IPS-NIHi7 (cell line): ENCODE measurements around the gene SLC6A3.
A peak's percentile ranks its signal among the peaks of the same experiment; 100 is the strongest.

ENCODE experiments used
- DNase-seq: peaks from one replicate; pipeline ENCODE4 v3.0.0; 2012; ENCODE audit warnings: mixed read lengths; ENCODE audit errors: extremely low spot score

SLC6A3 gene

DNA sequence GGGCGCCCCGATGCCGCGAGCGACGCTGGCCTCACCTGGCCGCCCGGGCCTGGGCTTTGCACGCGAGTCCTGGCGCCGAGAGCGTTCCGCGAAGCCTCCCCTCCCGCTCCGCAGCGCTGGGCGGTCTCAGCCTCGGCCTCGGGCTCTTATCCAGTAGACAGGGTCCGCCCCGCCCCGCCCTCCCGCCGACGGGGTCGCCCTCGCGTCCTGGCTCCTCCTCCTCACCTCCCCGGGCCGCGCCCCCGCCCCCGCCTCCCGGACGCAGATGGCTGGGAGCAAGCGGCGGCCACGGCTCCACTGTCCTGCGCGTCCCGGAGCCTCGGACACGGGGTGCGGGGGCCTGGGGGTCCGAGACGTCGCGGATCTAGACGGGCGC, at the start of gene SLC6A3:
SLC6A3 (minus strand) TSS at position 128 of the 376 bp plus-strand sequence. CDS start 2,243 bp downstream, outside the sequence.
- DNase-seq: peak; percentile 95

DNA sequence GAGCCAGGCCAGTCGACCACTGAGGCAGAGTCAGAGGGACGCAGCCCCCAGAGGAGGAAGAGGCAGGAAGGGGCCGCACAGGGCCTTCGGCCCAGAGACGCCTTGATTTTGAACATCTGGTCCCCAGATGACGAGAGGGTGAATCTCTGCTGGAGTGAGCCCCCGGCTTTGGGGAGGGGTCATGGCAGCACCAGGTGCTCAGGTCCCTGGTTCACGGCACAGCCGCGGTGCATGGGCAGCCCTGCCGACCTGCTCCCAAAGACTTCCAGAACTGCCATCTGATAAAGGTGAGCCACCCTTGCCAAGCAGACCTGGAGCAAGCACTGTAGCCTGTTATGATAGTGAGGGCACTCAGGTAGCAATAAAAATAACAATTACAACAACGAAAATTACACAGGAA, 48.7 kb upstream of the SLC6A3 start:
- DNase-seq: no peak

DNA sequence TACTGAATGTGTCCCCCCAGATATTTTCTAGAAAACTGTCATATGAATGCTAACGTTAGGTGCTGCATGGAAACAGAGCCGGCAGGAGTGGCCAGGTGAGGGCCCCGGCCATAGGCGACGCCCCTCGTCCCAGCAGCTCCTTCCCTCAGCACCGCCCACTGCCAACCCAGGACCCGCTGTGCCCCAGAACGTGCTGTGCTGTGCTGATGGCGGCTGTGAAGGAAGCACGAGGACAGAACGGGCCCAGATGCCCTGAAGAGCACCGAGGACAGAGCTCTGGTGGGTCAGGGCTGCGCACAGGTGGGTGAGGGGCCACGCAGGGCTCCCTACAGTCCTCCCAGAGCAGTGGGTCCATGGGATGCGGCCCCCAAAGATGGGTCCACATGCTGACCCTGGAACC, 48.2 kb upstream of the SLC6A3 start:
- no peak for DNase-seq

DNA sequence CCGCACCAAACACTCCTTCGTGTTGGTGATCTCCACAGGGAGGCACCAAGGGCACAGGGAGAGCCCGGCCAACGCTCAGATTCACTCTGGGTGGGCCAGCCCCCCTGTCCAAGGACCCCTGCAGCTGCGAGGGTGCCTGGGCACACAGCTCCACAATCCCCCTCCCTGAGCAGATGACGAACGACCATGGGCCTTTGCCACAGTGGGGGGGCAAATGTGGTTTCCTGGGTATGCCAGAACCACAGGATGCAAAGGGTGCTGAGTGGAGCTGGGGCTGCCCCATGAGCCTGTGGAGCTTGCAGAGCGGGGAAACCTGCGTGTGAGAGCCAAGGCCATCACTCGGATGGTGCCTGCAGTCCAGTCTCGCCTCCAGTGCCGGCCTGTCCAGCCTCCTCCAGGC, 47.5 kb upstream of the SLC6A3 start:
- no peak for DNase-seq

DNA sequence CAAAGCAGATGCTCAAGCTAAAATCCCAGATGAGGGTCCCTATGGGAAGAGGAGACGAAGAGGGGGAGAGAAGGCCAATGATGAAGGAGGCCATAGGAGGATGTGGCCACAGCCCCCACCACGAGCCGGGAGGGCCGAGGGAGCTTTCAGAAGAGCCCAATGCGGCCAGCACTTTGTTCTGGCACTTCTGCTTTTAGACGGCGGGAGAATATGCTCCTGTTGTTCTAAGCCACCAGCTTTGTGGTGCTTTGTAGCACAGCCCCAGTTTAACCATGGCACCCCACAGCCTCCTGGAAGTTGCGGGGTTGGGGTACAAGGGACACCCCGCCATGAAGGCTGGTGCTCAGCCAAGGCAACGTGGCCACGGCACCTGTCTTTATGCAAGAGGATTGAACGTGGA, 45.1 kb upstream of the SLC6A3 start:
- no peak for DNase-seq

DNA sequence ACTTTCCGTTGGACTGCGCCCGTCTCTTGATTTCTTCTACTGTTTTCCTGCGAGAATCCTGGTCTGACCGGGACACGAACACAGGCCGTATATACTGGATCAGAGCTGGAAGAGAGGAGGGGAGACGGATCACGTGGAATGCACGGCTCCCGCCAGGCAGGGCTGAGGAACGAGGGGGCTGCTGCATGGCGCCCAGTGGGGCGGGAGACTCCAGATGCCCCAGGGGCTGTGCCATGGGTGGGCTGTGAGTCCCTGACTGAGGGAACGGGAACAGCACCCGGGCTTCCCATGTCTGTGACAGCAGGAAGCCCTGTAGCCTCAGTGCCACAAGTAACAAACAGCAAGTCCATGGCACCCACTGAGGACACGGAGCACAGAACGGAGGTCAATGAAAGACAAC, 44.5 kb upstream of the SLC6A3 start:
- DNase-seq: no peak

DNA sequence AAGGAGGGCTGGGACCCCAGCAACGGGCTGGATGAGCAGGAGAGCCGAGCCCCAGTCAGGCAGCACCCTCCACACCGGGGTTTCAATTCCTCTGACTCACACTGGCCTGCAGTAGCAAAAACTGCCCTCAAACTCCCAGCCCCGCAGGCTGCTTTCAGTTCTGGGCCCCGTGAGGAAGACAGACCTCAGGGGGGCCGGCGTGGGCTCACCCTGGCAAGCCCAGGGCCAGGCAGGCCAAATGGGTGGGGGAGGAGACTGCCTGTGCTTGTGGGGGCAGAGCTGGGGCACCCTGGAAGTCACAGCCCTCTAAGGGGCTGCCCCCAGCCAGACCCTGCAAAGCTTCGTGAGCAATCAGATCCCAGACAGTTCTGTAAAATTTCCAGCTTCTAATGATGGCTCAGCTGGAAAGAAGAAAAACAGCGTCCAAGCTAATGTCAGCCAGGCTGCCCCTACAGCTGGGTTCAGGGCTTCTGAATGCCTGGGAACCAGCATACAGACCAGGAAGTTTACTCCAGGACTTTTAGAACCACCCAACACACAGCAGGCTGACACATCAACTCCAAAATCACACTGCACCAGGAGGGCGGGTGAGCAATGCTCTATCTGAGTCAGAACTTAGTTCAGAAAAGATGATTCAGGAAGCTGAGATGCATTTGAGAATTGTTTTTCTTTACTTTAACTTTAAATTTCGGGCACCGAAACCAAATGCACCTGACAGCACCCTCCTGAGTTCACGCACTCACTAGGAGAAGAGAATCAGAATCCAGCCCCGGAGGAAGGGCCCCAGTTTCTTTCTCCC, 43.8 kb upstream of the SLC6A3 start:
- no peak for DNase-seq

DNA sequence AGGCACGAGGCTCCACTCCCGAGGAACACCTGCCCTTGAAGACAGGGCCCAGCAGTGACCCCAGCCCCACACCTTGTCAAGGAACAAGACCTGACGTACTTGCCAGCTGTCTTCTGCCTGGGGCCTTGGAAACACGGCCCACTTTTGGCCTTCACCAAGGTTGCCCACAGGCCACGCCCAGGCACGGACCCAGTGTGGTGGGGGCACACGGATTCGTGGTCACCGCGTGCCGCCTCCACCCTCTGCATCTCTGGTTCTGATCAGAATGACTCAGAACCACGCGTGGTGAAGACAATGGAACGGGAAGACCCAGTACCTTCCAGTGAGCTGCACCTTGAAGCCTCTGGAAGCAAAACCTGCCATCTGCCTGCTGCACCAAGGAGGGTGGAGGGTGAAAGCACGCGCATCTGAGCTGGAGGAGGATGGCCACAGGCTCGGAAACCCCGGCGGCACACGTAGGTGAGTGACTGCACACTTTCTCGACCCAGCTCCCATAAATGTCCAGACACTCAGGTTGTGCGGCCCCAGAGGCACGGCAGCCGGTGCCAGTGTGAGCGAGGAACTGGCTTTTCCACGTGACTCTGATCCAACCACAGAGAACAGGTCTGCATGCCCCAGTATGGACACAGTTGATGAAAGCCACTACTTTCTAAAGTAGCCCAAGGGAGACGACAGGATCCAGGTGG, 42.0 kb upstream of the SLC6A3 start:
- no peak for DNase-seq

DNA sequence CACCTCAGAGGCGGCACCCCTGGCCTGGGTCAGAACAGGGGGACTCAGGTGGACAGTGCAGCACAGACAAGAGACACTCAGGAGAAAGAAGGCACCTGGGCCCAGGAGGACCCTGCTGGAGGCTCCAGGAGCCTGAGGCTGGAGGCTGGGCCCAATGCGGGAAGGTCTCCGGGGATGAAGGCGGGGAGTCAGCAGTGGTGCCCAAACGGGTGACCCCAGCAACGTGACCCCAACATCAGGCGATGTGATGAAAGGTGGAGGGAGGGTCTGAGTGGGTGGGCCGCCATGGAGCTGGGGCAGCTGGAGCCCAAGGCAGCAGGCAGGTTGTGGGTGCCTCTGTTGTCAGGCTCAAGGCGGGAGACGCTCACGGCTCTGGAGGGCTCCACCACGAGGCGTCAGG, 41.0 kb upstream of the SLC6A3 start:
- DNase-seq: no peak

DNA sequence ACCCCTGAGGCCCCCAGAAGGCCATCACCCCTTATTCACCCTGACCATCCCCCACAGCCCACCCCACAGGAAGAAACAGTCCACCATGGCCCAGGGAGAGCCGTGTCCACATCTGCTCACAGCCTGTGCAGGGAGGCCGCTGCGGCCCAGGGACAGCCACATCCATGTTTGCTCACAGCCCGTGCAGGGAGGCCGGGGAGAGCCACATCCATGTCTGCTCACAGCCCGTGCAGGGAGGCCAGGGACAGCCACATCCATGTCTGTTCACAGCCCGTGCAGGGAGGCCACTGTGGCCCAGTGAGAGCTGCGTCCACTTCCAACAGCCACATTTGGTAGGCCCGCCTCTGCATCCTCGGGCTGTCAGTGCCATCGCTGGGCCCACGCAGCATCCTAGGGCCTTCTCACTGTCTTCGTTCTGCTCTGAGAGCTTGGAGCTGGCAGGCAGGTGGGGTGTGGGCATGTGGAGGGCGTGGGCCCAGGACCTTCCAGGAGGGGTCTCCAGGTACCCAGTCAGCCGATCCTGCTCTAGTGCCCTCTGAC, 40.4 kb upstream of the SLC6A3 start:
- no peak for DNase-seq

DNA sequence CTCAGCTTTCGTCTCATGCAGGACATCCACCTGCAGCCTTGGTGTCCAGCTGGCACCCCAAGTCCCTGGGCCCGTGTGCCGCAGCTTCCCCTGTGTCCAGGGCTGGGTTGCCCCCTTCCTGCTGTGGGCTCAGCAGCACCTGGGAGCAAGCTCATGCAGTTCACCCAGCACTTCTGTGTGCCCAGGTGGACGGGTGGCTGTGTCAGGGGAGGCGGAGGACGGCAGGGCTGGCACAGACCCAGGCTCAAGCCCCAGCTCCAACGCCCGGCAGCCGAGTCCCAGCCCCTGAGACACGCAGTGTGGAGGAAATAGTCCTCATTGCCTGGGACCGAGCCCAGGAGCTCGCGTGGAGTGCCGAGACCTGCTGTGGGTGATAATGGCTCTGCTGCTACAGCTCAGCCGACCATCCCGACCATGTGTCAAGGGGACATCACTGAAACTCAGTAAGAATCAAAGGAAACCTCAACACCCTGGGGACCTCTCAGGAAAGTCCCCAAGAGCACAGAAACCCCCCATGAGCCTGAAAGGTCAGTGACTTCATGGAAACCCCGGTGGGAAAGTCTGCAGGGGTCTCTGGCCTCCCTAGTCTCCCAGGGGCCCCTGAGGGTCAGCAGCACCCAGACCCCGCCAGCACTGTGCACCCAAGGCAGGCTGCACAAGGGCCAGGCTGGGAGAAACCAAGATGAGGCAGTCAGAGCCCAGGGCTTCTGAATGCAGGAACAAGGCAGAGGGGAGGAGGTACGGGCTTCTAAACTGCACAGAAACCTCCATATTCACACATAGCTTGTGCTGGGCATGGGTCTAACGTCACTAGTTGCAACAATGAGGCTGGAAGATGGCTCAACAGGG, 39.7 kb upstream of the SLC6A3 start:
- DNase-seq: no peak

DNA sequence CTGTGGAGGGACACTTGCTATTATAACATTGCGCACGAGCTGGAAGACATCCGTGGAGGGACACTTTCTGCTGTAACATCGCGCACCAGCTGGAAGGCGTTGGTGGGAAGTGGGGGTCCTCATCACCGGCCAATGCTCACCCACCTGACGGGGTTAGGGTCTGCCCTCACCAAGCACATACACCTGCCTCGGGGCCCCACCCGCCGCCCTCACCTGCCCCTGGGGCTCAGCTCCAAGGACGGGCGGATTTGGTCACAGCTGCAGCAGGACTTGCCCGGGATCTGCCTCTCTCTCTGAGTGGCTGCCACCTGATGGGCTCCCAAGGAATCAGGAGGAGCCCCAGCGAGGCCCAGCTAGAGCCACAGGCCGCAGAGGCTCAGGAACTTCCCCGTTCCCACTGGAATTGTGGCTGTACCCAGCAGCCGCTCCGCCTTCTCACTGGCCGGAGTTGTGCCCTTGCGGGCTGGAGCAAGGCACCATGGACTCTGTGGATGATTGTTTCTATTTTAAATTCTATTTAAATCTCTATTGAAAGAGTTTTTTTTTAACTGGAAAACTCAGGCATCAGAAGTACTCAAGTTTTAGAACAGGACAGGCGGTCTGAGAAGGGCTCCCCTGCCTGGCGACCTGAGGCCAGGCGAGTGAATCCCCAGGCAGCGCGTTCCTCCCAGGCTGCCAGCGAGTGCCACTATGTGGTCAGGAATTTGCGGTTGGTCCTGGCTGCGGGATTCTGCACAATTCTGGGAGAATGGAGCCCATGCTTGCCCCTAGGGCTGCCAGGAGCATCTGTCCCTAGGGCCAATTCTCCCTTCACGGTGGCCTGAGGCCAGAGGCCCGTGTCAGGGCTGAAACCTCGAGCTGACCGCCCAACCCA, 38.9 kb upstream of the SLC6A3 start:
- no peak for DNase-seq

DNA sequence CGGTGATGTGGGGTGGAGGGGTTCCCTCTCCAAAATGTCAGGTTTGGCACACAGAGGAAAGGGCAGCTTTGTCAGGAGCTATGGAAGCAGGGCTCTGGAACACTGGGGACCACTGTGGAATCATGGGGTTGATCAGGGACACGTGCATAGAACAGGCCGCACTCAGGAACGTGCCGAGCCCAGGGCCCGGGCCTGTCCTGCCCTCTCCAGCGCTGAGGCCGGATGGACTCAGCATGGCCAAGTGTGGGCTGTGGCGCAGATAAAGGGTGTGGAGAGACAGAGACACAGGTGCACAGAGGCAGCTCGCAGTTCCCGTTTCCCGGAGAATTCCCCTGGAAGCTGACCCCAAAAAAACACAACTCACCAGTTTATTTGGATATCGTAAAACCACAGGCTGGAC, 37.8 kb upstream of the SLC6A3 start:
- no peak for DNase-seq

DNA sequence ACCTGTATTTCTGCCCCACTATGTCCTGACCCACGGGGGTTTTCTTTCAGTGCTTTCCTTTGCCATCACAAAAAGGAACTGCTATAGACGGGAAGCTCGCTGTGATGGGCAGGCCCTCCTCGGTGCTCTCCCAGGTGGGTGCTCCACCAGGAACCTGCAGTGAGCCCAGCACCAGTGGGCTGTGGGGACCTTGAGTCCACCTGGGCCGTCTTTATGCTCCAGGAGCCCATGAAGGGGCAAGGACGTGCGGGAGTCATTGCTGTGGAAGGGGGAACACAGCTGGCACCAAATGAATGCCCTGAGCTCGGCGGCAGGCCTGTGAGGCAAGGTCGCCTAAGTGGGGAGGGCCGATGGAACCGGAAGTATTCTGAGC, 36.7 kb upstream of the SLC6A3 start:
- DNase-seq: no peak

DNA sequence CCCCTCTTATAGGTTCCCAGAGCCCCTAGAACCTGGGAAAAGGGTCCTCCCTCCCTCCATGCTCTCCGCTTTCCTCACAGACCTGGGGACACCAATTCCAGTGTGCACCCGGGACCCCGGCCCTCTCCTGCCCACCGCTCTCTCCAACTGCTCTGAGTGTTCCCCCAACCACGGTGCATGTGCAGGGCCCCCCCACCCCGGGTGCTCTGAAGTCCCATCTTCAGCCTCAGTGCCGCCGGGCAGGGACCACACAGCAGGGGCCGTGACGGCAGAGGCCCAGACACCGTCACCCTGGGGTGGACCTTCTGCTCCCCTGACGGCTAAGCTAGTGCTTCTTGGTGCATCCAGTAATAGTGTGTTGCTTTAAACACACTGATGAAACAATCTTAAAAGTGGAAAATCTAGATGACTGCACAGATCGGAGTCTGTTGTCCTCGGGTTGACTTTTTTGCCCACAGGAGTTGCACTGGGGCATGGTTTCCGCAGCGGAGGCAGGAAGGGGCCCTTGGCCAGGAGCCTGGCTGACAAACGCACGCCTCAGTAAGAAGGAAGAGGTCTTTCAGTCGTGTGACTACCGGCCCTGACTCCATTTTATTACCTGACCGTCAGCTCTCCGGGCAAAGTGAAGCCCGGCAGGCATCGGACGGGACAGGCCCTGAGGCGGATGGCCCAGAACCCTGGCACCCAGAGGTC, 36.2 kb upstream of the SLC6A3 start:
- DNase-seq: no peak

DNA sequence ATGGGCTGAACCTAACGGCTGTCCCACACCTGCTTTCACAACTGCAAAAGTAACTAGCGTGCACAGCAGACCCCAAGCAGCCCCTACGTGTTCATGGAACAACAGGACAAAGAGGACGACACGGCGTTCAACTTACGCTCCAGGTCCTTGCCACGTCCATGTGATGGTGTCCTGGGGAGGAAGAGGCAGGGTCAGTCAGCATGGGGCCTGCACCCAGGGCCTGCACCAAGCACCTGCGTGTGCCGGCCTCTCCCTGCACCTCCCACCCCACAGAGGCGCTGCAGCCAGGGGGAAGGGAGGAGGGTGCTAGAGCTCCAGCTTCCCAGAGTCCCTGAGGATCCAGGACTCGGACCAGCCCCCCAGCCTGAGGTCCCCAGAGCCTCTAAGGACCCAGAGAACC, 35.6 kb upstream of the SLC6A3 start:
- DNase-seq: no peak

DNA sequence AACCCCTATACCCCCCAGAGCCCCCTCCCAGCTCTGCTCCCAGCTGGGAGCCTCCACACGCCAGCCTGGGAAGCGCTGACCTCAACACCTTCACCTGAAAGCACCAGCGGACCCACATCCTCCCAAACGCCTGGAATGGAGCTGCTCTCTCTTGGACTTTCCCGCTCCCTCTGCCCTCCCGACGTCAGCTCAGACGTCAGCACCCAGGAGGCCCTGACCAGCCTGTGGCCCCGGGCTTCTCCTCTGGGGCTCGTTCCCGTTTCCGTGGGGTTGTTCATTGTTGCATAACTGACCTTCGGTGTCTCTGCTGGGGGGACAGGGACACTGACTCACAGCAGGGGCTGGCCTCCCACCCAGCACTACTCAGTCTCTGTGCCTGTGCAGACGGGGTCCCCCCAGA, 35.0 kb upstream of the SLC6A3 start:
- peak; percentile 43 for DNase-seq

DNA sequence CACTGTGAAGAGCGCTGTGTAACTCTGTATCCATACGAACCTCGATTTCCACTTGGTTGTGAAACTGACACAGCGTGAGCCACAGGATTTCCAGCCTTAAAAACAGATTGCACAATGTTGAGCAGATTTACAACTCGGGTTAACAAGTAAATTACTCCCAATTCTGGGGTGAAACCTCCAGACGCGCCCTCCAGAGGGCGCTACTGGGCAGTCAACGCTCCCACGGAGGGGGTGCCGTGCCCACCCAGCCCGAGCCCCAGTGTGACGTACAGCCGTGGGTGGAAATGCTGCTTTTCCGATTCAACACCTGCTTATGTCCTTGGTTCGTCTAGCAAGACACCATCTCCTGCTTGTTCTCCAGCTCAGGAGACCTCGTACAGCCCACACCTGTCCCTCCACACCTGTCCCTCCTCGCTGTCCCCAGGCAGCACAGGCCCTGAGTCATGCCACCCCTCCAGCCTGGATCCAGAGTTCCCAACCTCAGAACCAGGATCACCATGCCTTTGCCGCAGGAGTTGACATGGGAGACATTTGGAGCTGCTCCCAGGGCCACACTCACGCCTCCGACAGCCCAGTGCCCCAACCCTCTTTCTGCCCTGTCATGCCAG, 34.4 kb upstream of the SLC6A3 start:
- DNase-seq: peak; percentile 85

DNA sequence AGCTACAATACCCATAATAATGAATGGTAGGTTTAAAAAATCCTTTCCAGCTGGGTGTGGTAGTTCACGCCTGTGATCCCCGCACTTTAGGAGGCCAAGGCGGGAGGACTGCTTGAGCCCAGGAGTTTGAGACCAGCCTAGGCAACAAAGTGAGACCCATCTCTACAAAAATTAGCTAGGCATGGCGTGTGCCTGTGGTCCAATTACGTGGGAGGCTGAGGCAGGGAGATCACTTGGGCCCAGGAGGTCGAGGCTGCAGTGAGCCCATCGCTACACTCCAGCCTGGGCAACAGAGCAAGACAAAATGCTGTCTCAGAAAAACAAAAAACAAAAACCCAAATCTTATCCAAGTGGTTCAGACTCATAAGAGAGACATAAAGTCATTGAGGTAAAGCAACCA, 33.8 kb upstream of the SLC6A3 start:
- DNase-seq: no peak
